Activated naive CD4-positive, alpha-beta T cell (primary cell): ENCODE data around the gene HHEX.
"Not testable (repeated sequence)": the region's sequence is repeated elsewhere in the genome, so short reads cannot be mapped to it uniquely, and the experiment has no call there.

ENCODE experiments used
- DNase-seq, 4 experiments: peaks; one replicate each; lab custom pipeline; 2025; lab: John Stamatoyannopoulos, UW

Gene HHEX

GRCh38 chr10:92689663-92690210 lies at the start of gene HHEX:
Gene HHEX (plus strand): TSS chr10:92689955. CDS start chr10:92689987, 32 bp downstream.
- DNase-seq, result peak in 1 of 4 experiments; percentile 10

GRCh38 chr10:92640107-92640506 lies 49.6 kb upstream of the HHEX start:
- no peak for DNase-seq

- DNase-seq, result no peak
Measured at GRCh38 chr10:92641492-92641891, 48.3 kb upstream of the HHEX start.

- no peak for DNase-seq
Measured at GRCh38 chr10:92644921-92645320, 44.8 kb upstream of the HHEX start.

GRCh38 chr10:92650864-92651263 lies 38.9 kb upstream of the HHEX start:
- DNase-seq, result not testable (repeated sequence)

GRCh38 chr10:92655426-92655825 lies 34.3 kb upstream of the HHEX start:
- no peak for DNase-seq

- DNase-seq, result no peak
Measured at GRCh38 chr10:92656266-92656961, 33.3 kb upstream of the HHEX start.

- DNase-seq, result no peak
Measured at GRCh38 chr10:92657024-92657423, 32.7 kb upstream of the HHEX start.

GRCh38 chr10:92662848-92663247 lies 26.9 kb upstream of the HHEX start:
- DNase-seq, result no peak

GRCh38 chr10:92664322-92664721 lies 25.4 kb upstream of the HHEX start:
- no peak for DNase-seq

- no peak for DNase-seq
Measured at GRCh38 chr10:92667078-92667477, 22.7 kb upstream of the HHEX start.

- no peak for DNase-seq
Measured at GRCh38 chr10:92677708-92678107, 12.0 kb upstream of the HHEX start.

GRCh38 chr10:92678206-92678605 lies 11.5 kb upstream of the HHEX start:
- DNase-seq, result no peak

GRCh38 chr10:92681306-92681834 lies 8.4 kb upstream of the HHEX start:
- no peak for DNase-seq

GRCh38 chr10:92688573-92688926 lies 1.2 kb upstream of the HHEX start:
- DNase-seq, result no peak

GRCh38 chr10:92688927-92689662 lies 660 bp upstream of the HHEX start:
- no peak for DNase-seq

GRCh38 chr10:92690211-92690914 lies 608 bp downstream of the HHEX start:
- peak in 2 of 4 experiments; percentile 17 to 24 for DNase-seq

- no peak for DNase-seq
Measured at GRCh38 chr10:92690915-92691590, 1.3 kb downstream of the HHEX start.

GRCh38 chr10:92691591-92692079 lies 1.9 kb downstream of the HHEX start:
- DNase-seq, result no peak

GRCh38 chr10:92692080-92692671 lies 2.4 kb downstream of the HHEX start:
- DNase-seq, result no peak
